ENCODE results near the gene ENGASE. TPM values are rescaled to one million over a fixed set of nuclear protein-coding genes. Genes with fewer than 3 reads are reported as not detected.

ENGASE gene
- total and polyA plus RNA-seq, 2 of the 4 experiments (the other 2 are of a cell fraction) = 3.9 to 12.1 TPM

- no peak overlapping the region for H4K8ac ChIP-seq (ENCODE audit: low read depth in 2 of 2, low read length in 2 of 2)
- H3K18ac ChIP-seq (ENCODE audit: low read depth, low read length) = no peak overlapping the region
- dilution Hi-C loops (cut with HindIII; ENCODE audit: low sequenced_read_pairs, unreplicated experiment) = no loop called here
- peak overlapping the region; percentile 43 for H2AFZ ChIP-seq (replicated peaks; ENCODE audit: low read length, poor library complexity)
- no peak overlapping the region for H3K14ac ChIP-seq (replicated peaks; ENCODE audit: low read depth, low read length)
- no peaks in the 10 kb centered on the region for H4K20me1 ChIP-seq (ENCODE audit: insufficient read depth, low read length)
- intact Hi-C loops (cut with micrococcal nuclease) = no loop called here
- H2BK15ac ChIP-seq (ENCODE audit: low read depth, low read length) = no peak overlapping the region
- no peaks in the 10 kb centered on the region for H3K4me1 ChIP-seq (ENCODE audit: control insufficient read depth, insufficient read depth, low read length)
- BruUV-seq (replicated peaks) = no TSS peak
- H2AK5ac ChIP-seq (ENCODE audit: low read depth, low read length) = no peak overlapping the region
- no peaks in the 10 kb centered on the region for H3K79me1 ChIP-seq (ENCODE audit: low read depth in 1 of 2, low read length in 2 of 2)
- H3K36me3 ChIP-seq (ENCODE audit: control insufficient read depth, insufficient read depth, low read length) = no peaks in the 10 kb centered on the region
- ChIA-PET CTCF (no interaction called here), POLR2A (ENCODE audit: unreplicated experiment) (no interaction called here)
- no peak overlapping the region for H3K9ac ChIP-seq (ENCODE audit: low read depth, low read length)
- ATAC-seq (ENCODE audit: low read depth) (no peak), DNase-seq (no peak)
- H3K4ac ChIP-seq (ENCODE audit: low read depth, low read length) = no peak overlapping the region
- no peaks in the 10 kb centered on the region for H3K9me1 ChIP-seq (ENCODE audit: insufficient read depth, low read length)
- H2BK5ac ChIP-seq (ENCODE audit: low read depth, low read length, poor library complexity, severe bottlenecking) = no peak overlapping the region
- peaks cover 15% of the 10 kb centered on the region for H3K27me3 ChIP-seq (ENCODE audit: control insufficient read depth, insufficient read depth, low read length)
- H3K4me2 ChIP-seq (ENCODE audit: low read depth, low read length) = no peak overlapping the region
- no peak overlapping the region for H4K5ac ChIP-seq (ENCODE audit: low read depth, low read length)
- no peak overlapping the region for H4K91ac ChIP-seq (ENCODE audit: insufficient read depth, low read depth, low read length)
- no peaks in the 10 kb centered on the region for H3K9me3 ChIP-seq (ENCODE audit: control insufficient read depth, insufficient read depth, low read length)
- no peak overlapping the region for H3K56ac ChIP-seq (ENCODE audit: extremely low read depth, insufficient read depth, low read length)
- in situ Hi-C loops (cut with MboI; ENCODE audit: low sequenced_read_pairs) = no loop called here
- no peak overlapping the region for H2BK120ac ChIP-seq (ENCODE audit: low read depth, low read length)
- no peak for TF ChIP-seq RFX5 (IDR thresholded peaks at IDR 0.05; ENCODE audit: low read depth, low read length)
- TF ChIP-seq MXI1 (IDR thresholded peaks at IDR 0.05; ENCODE audit: borderline replicate concordance, low read depth, low read length) = no peak
- no peak for TF ChIP-seq SMC3 (IDR thresholded peaks at IDR 0.05; ENCODE audit: low read depth, low read length)
- no peak for TF ChIP-seq CEBPB (IDR thresholded peaks at IDR 0.05; ENCODE audit: low read depth, low read length)
- TF ChIP-seq NFE2L2 (IDR thresholded peaks at IDR 0.05; ENCODE audit: low read depth, low read length) = no peak
- TF ChIP-seq POLR2A (IDR thresholded peaks at IDR 0.05; ENCODE audit: low read depth, low read length) = no peak
- TF ChIP-seq MAFK (IDR thresholded peaks at IDR 0.05; ENCODE audit: low read depth, low read length) = no peak
- no peak for TF ChIP-seq FOS (IDR thresholded peaks at IDR 0.05; ENCODE audit: low read depth, low read length)
- H3K27ac ChIP-seq (ENCODE audit: insufficient read depth, low read length) = no peak overlapping the region
- H3K23ac ChIP-seq (ENCODE audit: low read depth, low read length) = no peak overlapping the region
- WGBS, 2 experiments (ENCODE audit: extremely low coverage in 2 of 2, insufficient read length in 1 of 2) = 52% methylated on average over 4 of the region's 4 CpGs; no CpG with 5 or more reads in 1 of the 2 experiments
- H2BK20ac ChIP-seq (ENCODE audit: low read depth, low read length) = no peak overlapping the region
- H2AK9ac ChIP-seq (replicated peaks; ENCODE audit: low read depth, low read length, poor library complexity) = no peak overlapping the region
- no peak overlapping the region for H3K4me3 ChIP-seq (ENCODE audit: insufficient read depth, low read depth, low read length)
These were observed 10.6 kb upstream of the ENGASE start for GRCh38 chr17:79064026-79064425.
